H1 (cell line): ENCODE results near the gene SPPL3. TPM values are rescaled to one million over a fixed set of nuclear protein-coding genes. Genes with fewer than 3 reads are reported as not detected.

Experiments
- CTCF ChIA-PET: fragments of 300-600 bp; sonication (Branson Sonifier 250); formaldehyde crosslinking; loops from one replicate; lab custom pipeline; 2021; ENCODE audit not compliant: partially characterized antibody; lab: Charles Lee
- POLR2A ChIA-PET: fragments of 300-600 bp; sonication (Branson Sonifier 250); formaldehyde crosslinking; loops from one replicate; lab custom pipeline; 2021; ENCODE audit warnings: inconsistent platforms; ENCODE audit not compliant: partially characterized antibody; lab: Charles Lee
- DNase-seq, 2 experiments: peaks; one replicate each; pipeline versions ENCODE4 v3.0.0 to v3.0.0-alpha.2; 2010 to 2022; ENCODE audit warnings: low spot score in 2 of 2, low read depth in 1 of 2, mixed read lengths in 1 of 2
- FAIRE-seq: peaks from 2 replicates; lab custom pipeline; 2011; peaks lifted over from hg19 to GRCh38; lab: Jason Lieb, UNC
- H2AFZ ChIP-seq: 2 replicates; pipeline ENCODE4 v1.8.1; 2012; ENCODE audit warnings: low read length, inconsistent platforms
- H2AK5ac ChIP-seq: 2 replicates; pipeline ENCODE4 v1.6.1; 2013; ENCODE audit warnings: low read depth, low read length
- H2BK120ac ChIP-seq: replicated peaks from 2 replicates; pipeline ENCODE3; 2013; ENCODE audit warnings: low read depth, low read length, inconsistent platforms
- H2BK12ac ChIP-seq: 2 replicates; pipeline ENCODE4 v1.6.1; 2013; ENCODE audit warnings: low read depth, low read length
- H2BK15ac ChIP-seq: 2 replicates; pipeline ENCODE4 v1.6.1; 2013; ENCODE audit warnings: low read length
- H2BK20ac ChIP-seq: 2 replicates; pipeline ENCODE4 v1.6.1; 2013; ENCODE audit warnings: low read length
- H2BK5ac ChIP-seq: 2 replicates; pipeline ENCODE4 v1.6.1; 2013; ENCODE audit warnings: low read depth, low read length
- H3K14ac ChIP-seq: 2 replicates; pipeline ENCODE4 v1.6.1; 2013; ENCODE audit warnings: inconsistent platforms; ENCODE audit not compliant: insufficient read length
- H3K18ac ChIP-seq: 2 replicates; pipeline ENCODE4 v1.6.1; 2013; ENCODE audit warnings: low read length; ENCODE audit errors: extremely low read depth
- H3K23ac ChIP-seq: 2 replicates; pipeline ENCODE4 v1.6.1; 2013; ENCODE audit warnings: inconsistent platforms; ENCODE audit not compliant: insufficient read length
- H3K23me2 ChIP-seq: 2 replicates; pipeline ENCODE4 v1.6.1; 2013; ENCODE audit warnings: low read depth, low read length
- H3K27ac ChIP-seq: 2 replicates; pipeline ENCODE4 v1.6.1; 2011; ENCODE audit warnings: low read depth, low read length, inconsistent platforms
- H3K27me3 ChIP-seq, 4 experiments: replicated peaks in 1 of 4; 1 replicate in 1 of 4; 2 replicates in 3 of 4; pipeline versions ENCODE4 v1.6.1 to v1.8.1; 2011 to 2013; ENCODE audit warnings: low read length in 3 of 4, mild to moderate bottlenecking in 3 of 4, inconsistent platforms in 2 of 4, mixed read lengths in 2 of 4, moderate library complexity in 1 of 4; ENCODE audit not compliant: control insufficient read depth in 3 of 4, insufficient read depth in 3 of 4; ENCODE audit errors: extremely low read depth in 1 of 4
- H3K36me3 ChIP-seq, 4 experiments: 2 replicates each; pipeline versions ENCODE4 v1.6.1 to v1.8.1; 2011 to 2013; ENCODE audit warnings: mild to moderate bottlenecking in 4 of 4, low read length in 3 of 4, moderate library complexity in 2 of 4, control low read depth in 1 of 4, inconsistent platforms in 1 of 4; ENCODE audit not compliant: insufficient read depth in 4 of 4, control insufficient read depth in 2 of 4
- H3K4ac ChIP-seq: replicated peaks from 2 replicates; pipeline ENCODE3; 2013; ENCODE audit warnings: low read length, low read depth, mixed read lengths, inconsistent platforms; ENCODE audit not compliant: insufficient read length
- H3K4me1 ChIP-seq, 4 experiments: replicated peaks in 1 of 4; 1 replicate in 1 of 4; 2 replicates in 3 of 4; pipeline versions ENCODE4 v1.6.1 to v1.8.1; 2011 to 2013; ENCODE audit warnings: low read length in 3 of 4, inconsistent platforms in 2 of 4, mixed read lengths in 1 of 4; ENCODE audit not compliant: insufficient read depth in 4 of 4, control insufficient read depth in 3 of 4
- H3K4me2 ChIP-seq, 2 experiments: 2 replicates each; pipeline versions ENCODE4 v1.6.1 to v1.8.1; 2011 to 2013; ENCODE audit warnings: low read depth in 2 of 2, low read length in 2 of 2, control low read depth in 1 of 2, inconsistent platforms in 1 of 2, mild to moderate bottlenecking in 1 of 2; ENCODE audit not compliant: insufficient read depth in 1 of 2
- H3K4me3 ChIP-seq, 4 experiments: fragments of 200-600, 300-600 bp in 1 of 4; sonication (generic), shearing (Covaris generic), sonication (Bioruptor Twin) in 1 of 4; 2 replicates each; pipeline versions ENCODE4 v1.5.1 to v1.8.1; 2011 to 2016; ENCODE audit warnings: low read length in 4 of 4, low read depth in 3 of 4, control low read depth in 2 of 4, inconsistent platforms in 2 of 4, mild to moderate bottlenecking in 2 of 4, mixed read lengths in 1 of 4, moderate library complexity in 1 of 4; ENCODE audit not compliant: insufficient read depth in 2 of 4; ENCODE audit errors: extremely low read depth in 1 of 4
- H3K56ac ChIP-seq: replicated peaks from 2 replicates; pipeline ENCODE3; 2013; ENCODE audit warnings: low read depth, mild to moderate bottlenecking, mixed read lengths, low read length, inconsistent platforms; ENCODE audit not compliant: insufficient read length
- H3K79me1 ChIP-seq: 2 replicates; pipeline ENCODE4 v1.6.1; 2013; ENCODE audit warnings: low read depth, low read length, control low read depth
- H3K79me2 ChIP-seq, 2 experiments: 2 replicates each; pipeline versions ENCODE4 v1.6.1 to v1.8.1; 2012 to 2013; ENCODE audit warnings: low read length in 2 of 2, mild to moderate bottlenecking in 2 of 2, inconsistent platforms in 1 of 2; ENCODE audit not compliant: insufficient read depth in 2 of 2, control insufficient read depth in 1 of 2
- H3K9ac ChIP-seq, 4 experiments: replicated peaks in 1 of 4; 1 replicate in 1 of 4; 2 replicates in 3 of 4; pipeline versions ENCODE4 v1.6.1 to v1.8.1; 2011 to 2013; ENCODE audit warnings: low read depth in 3 of 4, low read length in 3 of 4, control low read depth in 2 of 4, mild to moderate bottlenecking in 2 of 4, moderate library complexity in 2 of 4, inconsistent platforms in 1 of 4; ENCODE audit errors: extremely low read depth in 1 of 4
- H3K9me3 ChIP-seq, 2 experiments: 2 replicates each; pipeline versions ENCODE4 v1.6.1 to v1.8.1; 2012 to 2013; ENCODE audit warnings: mild to moderate bottlenecking in 2 of 2, moderate library complexity in 2 of 2, control low read depth in 1 of 2, inconsistent platforms in 1 of 2, low read depth in 1 of 2, low read length in 1 of 2, mixed read lengths in 1 of 2; ENCODE audit not compliant: insufficient read depth in 2 of 2
- H4K20me1 ChIP-seq, 2 experiments: replicated peaks in 1 of 2; 2 replicates each; pipeline versions ENCODE3 to v1.8.1; 2011 to 2013; ENCODE audit warnings: inconsistent platforms in 2 of 2, low read length in 2 of 2, mild to moderate bottlenecking in 1 of 2; ENCODE audit not compliant: insufficient read depth in 2 of 2, control insufficient read depth in 1 of 2
- H4K5ac ChIP-seq: 2 replicates; pipeline ENCODE4 v1.6.1; 2013; ENCODE audit warnings: low read length, low read depth, mixed read lengths, inconsistent platforms; ENCODE audit not compliant: insufficient read length
- H4K8ac ChIP-seq: 2 replicates; pipeline ENCODE4 v1.8.0; 2013; ENCODE audit warnings: mild to moderate bottlenecking, moderate library complexity, low read length, inconsistent platforms; ENCODE audit not compliant: insufficient read depth; ENCODE audit errors: extremely low read depth
- H4K91ac ChIP-seq: replicated peaks from 2 replicates; pipeline ENCODE3; 2013; ENCODE audit warnings: low read length, mixed read lengths, inconsistent platforms; ENCODE audit not compliant: insufficient read length
- POLR2A ChIP-seq, 2 experiments: IDR thresholded peaks; 1 replicate in 1 of 2; 2 replicates in 1 of 2; pipeline ENCODE4 v1.6.1; 2011; ENCODE audit warnings: low read depth in 2 of 2, low read length in 2 of 2, mild to moderate bottlenecking in 2 of 2; ENCODE audit errors: control extremely low read depth in 1 of 2
- TAF1 ChIP-seq: IDR thresholded peaks from 2 replicates; pipeline ENCODE4 v1.6.1; 2011; ENCODE audit warnings: mild to moderate bottlenecking, low read depth, low read length
- TCF12 ChIP-seq: IDR thresholded peaks from 2 replicates; pipeline ENCODE4 v1.6.1; 2011; ENCODE audit warnings: low read depth, mild to moderate bottlenecking, low read length
- WGBS, 2 experiments: shearing (Covaris generic) in 1 of 2; methylation state at CpG; one replicate each; pipeline versions ENCODE4 v1.1.6 to v1.1.7; 2013 to 2015; ENCODE audit warnings: low lambda C conversion rate in 2 of 2, mixed read lengths in 2 of 2, inconsistent platforms in 1 of 2, low coverage in 1 of 2, missing lambda C conversion rate in 1 of 2; ENCODE audit not compliant: insufficient replicate concordance in 2 of 2, insufficient coverage in 1 of 2, insufficient read length in 1 of 2; ENCODE audit errors: extremely low coverage in 1 of 2, missing lambda C conversion rate in 1 of 2; 5-methylcytosine and 5-hydroxymethylcytosine counted together
- polyA plus RNA-seq, 7 experiments: library from polyadenylated mRNA; depleted of rRNA in 3 of 7; stranded (reverse) in 5 of 7; unstranded in 2 of 7; fragments of >200 nt in 5 of 7; fragments of 200-250 nt in 2 of 7; gene quantifications; 1 replicate in 5 of 7; 2 replicates in 1 of 7; 4 replicates in 1 of 7; pipeline versions ENCODE4 v1.2.1 to v1.2.3, GENCODE V29; 2011 to 2013; ENCODE audit warnings: missing spikeins in 2 of 7, mixed read lengths in 2 of 7
- total RNA-seq: library from RNA; stranded (reverse); fragmentation: NEBNext Ultra II Directional; extraction: Animal tissue kit (Norgen Biotek cat#: 25700); gene quantifications from 2 replicates; pipeline ENCODE4 v1.2.1, GENCODE V29; 2021
- TF ChIP-seq, protein P1 (sequence below): IDR thresholded peaks from 2 replicates; pipeline ENCODE4 v1.6.1; 2011; ENCODE audit warnings: low read length, improper control_type of control experiment

Gene SPPL3
- total and polyA plus RNA-seq, 2 of the 8 experiments (the other 6 are each of a cell fraction or from before 2014, with no cell fraction given), result 27.3 to 48.4 TPM

DNA sequence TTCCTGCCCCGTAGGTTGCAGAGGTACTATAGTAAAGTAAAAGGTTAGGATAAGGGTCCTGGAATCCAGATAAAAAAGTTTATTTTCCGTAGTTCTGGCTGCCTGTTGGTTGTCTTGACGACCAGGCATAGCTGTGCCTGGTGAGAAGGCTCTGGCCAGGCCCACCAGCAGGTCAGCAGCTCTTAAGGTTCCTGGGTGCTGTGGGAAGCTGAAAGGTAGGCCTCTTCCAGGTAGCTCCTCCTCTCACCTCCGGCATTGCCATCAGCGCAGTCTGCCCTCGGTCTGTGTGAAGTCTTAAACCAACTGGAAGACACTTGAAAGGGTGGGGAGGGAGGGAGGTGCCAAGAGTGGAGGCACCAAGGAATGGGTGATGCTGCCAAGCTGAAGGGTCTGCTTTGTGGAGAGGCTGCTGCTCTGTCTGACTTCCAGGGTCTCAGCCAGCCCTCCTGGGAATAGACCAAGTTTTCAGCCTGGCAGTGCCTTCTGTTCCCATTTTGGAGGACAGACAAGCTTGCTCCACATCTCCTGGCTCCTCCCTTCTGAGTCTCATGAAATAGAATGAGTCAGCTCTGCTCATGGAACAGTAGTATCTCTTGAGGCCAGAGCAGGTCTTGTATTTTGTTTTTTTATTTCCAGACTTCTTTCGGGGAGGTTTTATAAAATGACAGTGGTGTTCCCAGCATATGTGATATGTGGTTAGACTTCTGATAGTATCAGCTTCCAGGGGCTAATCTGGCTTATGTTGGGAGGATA lies 183.7 kb downstream of the SPPL3 start:
- peaks cover 0 to 8% of the 10 kb centered on the region in 2 experiments for H4K20me1 ChIP-seq
- no peak overlapping the region for H4K5ac ChIP-seq
- peaks cover 37 to 73% (median 63%) of the 10 kb centered on the region in 4 experiments for H3K36me3 ChIP-seq
- no peak overlapping the region for H4K8ac ChIP-seq
- H3K9me3 ChIP-seq, result no peaks in the 10 kb centered on the region
- no peaks in the 10 kb centered on the region for H3K27me3 ChIP-seq
- H3K4me2 ChIP-seq, result no peak overlapping the region
- POLR2A ChIA-PET, result interaction anchor here (0.7 to 1.5 kb wide), 4 partner anchors 14 to 141 kb away, joined by 3 read pairs; no protein-coding TSS in a partner anchor
- peaks cover 4% of the 10 kb centered on the region; the same call in 1 of the 2 replicates for H3K23me2 ChIP-seq
- no peak for FAIRE-seq
- H3K79me2 ChIP-seq, result no peaks in the 10 kb centered on the region
- H2BK120ac ChIP-seq, result no peak overlapping the region
- no peak overlapping the region for H3K23ac ChIP-seq
- no peak for DNase-seq
- no peak overlapping the region for H2BK5ac ChIP-seq
- H3K18ac ChIP-seq, result no peak overlapping the region
- 0 out of 2 replicates have a peak, but pooled peaks cover 5% of the 10 kb centered on the region for H3K79me1 ChIP-seq
- no peak overlapping the region for H2BK20ac ChIP-seq
- H4K91ac ChIP-seq, result no peak overlapping the region
- CTCF ChIA-PET, result interaction anchor here (0.5 to 2.2 kb wide), 12 partner anchors 13 to 248 kb away, joined by 3 to 9 read pairs (median 3); partner anchors contain the start of gene POP5
- peaks cover 0 to 5% (median 3%) of the 10 kb centered on the region in 4 experiments; a peak in 4 of 7 replicates for H3K4me1 ChIP-seq
- no peak overlapping the region for H3K4ac ChIP-seq
- H2BK12ac ChIP-seq, result no peak overlapping the region
- no peak overlapping the region for H2AFZ ChIP-seq
- H3K27ac ChIP-seq, result no peak overlapping the region
- TF ChIP-seq POLR2A (IDR thresholded peaks at IDR 0.05; ENCODE audit: control extremely low read depth in 1 of 2, low read depth in 2 of 2, low read length in 2 of 2) (no peak), TCF12 (no peak), TAF1 (no peak)
- TF ChIP-seq, protein P1, sequence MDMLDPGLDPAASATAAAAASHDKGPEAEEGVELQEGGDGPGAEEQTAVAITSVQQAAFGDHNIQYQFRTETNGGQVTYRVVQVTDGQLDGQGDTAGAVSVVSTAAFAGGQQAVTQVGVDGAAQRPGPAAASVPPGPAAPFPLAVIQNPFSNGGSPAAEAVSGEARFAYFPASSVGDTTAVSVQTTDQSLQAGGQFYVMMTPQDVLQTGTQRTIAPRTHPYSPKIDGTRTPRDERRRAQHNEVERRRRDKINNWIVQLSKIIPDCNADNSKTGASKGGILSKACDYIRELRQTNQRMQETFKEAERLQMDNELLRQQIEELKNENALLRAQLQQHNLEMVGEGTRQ, result no peak
- no peak overlapping the region for H3K14ac ChIP-seq
- WGBS, 2 experiments, result 92% methylated on average over 7 of the region's 7 CpGs; no CpG with 5 or more reads in 1 of the 2 experiments
- no peak overlapping the region for H3K9ac ChIP-seq
- H2BK15ac ChIP-seq, result no peak overlapping the region
- H3K56ac ChIP-seq, result no peak overlapping the region
- H3K4me3 ChIP-seq, result no peak overlapping the region
- no peak overlapping the region for H2AK5ac ChIP-seq
